Measurements from ENCODE around the gene WDPCP. TPM values are rescaled to one million over a fixed set of nuclear protein-coding genes. Genes with fewer than 3 reads are reported as not detected.

Gene WDPCP
- total and polyA plus RNA-seq, 2 of the 8 experiments (the other 6 are each of a cell fraction or from before 2014, with no cell fraction given): 9.3 to 25.8 TPM

DNA sequence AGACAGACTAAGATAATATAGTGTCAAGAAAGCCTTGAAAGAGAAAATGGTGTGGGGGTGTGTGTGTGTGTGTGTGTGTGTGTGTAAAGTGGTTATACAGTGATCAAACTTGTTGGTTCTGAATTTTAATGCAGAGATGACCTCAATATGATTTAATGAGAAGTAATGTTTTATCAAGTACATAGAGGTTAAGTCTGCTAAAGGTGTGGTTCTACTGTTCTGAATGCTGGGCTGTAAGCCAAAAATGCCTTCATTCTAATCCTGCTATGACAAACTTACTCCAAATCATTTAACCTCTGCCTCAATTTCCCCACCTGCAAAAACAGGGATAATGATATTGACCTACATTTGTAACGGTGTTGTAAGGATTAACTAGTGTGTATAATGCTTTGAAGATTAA is 87.9 kb downstream of the WDPCP start (continued):
- TF ChIP-seq, protein P1, sequence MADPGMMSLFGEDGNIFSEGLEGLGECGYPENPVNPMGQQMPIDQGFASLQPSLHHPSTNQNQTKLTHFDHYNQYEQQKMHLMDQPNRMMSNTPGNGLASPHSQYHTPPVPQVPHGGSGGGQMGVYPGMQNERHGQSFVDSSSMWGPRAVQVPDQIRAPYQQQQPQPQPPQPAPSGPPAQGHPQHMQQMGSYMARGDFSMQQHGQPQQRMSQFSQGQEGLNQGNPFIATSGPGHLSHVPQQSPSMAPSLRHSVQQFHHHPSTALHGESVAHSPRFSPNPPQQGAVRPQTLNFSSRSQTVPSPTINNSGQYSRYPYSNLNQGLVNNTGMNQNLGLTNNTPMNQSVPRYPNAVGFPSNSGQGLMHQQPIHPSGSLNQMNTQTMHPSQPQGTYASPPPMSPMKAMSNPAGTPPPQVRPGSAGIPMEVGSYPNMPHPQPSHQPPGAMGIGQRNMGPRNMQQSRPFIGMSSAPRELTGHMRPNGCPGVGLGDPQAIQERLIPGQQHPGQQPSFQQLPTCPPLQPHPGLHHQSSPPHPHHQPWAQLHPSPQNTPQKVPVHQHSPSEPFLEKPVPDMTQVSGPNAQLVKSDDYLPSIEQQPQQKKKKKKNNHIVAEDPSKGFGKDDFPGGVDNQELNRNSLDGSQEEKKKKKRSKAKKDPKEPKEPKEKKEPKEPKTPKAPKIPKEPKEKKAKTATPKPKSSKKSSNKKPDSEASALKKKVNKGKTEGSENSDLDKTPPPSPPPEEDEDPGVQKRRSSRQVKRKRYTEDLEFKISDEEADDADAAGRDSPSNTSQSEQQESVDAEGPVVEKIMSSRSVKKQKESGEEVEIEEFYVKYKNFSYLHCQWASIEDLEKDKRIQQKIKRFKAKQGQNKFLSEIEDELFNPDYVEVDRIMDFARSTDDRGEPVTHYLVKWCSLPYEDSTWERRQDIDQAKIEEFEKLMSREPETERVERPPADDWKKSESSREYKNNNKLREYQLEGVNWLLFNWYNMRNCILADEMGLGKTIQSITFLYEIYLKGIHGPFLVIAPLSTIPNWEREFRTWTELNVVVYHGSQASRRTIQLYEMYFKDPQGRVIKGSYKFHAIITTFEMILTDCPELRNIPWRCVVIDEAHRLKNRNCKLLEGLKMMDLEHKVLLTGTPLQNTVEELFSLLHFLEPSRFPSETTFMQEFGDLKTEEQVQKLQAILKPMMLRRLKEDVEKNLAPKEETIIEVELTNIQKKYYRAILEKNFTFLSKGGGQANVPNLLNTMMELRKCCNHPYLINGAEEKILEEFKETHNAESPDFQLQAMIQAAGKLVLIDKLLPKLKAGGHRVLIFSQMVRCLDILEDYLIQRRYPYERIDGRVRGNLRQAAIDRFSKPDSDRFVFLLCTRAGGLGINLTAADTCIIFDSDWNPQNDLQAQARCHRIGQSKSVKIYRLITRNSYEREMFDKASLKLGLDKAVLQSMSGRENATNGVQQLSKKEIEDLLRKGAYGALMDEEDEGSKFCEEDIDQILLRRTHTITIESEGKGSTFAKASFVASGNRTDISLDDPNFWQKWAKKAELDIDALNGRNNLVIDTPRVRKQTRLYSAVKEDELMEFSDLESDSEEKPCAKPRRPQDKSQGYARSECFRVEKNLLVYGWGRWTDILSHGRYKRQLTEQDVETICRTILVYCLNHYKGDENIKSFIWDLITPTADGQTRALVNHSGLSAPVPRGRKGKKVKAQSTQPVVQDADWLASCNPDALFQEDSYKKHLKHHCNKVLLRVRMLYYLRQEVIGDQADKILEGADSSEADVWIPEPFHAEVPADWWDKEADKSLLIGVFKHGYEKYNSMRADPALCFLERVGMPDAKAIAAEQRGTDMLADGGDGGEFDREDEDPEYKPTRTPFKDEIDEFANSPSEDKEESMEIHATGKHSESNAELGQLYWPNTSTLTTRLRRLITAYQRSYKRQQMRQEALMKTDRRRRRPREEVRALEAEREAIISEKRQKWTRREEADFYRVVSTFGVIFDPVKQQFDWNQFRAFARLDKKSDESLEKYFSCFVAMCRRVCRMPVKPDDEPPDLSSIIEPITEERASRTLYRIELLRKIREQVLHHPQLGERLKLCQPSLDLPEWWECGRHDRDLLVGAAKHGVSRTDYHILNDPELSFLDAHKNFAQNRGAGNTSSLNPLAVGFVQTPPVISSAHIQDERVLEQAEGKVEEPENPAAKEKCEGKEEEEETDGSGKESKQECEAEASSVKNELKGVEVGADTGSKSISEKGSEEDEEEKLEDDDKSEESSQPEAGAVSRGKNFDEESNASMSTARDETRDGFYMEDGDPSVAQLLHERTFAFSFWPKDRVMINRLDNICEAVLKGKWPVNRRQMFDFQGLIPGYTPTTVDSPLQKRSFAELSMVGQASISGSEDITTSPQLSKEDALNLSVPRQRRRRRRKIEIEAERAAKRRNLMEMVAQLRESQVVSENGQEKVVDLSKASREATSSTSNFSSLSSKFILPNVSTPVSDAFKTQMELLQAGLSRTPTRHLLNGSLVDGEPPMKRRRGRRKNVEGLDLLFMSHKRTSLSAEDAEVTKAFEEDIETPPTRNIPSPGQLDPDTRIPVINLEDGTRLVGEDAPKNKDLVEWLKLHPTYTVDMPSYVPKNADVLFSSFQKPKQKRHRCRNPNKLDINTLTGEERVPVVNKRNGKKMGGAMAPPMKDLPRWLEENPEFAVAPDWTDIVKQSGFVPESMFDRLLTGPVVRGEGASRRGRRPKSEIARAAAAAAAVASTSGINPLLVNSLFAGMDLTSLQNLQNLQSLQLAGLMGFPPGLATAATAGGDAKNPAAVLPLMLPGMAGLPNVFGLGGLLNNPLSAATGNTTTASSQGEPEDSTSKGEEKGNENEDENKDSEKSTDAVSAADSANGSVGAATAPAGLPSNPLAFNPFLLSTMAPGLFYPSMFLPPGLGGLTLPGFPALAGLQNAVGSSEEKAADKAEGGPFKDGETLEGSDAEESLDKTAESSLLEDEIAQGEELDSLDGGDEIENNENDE (IDR thresholded peaks at IDR 0.05; ENCODE audit: insufficient replicate concordance, low read length): no peak
- TF ChIP-seq, protein P2, sequence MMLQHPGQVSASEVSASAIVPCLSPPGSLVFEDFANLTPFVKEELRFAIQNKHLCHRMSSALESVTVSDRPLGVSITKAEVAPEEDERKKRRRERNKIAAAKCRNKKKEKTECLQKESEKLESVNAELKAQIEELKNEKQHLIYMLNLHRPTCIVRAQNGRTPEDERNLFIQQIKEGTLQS (IDR thresholded peaks at IDR 0.05; ENCODE audit: insufficient read depth, low read depth, low read length): no peak
- TF ChIP-seq KDM1A (IDR thresholded peaks at IDR 0.05; ENCODE audit: borderline replicate concordance, low read length) (no peak), ZNF274 (IDR thresholded peaks at IDR 0.05; ENCODE audit: borderline replicate concordance, extremely low read depth, low read length) (no peak), PHF8 (conservative IDR thresholded peaks at IDR 0.05; ENCODE audit: low read depth, low read length) (no peak)
